SK-N-SH (cell line): Measurements from ENCODE around the gene CCDC121. TPM values are rescaled to one million over a fixed set of nuclear protein-coding genes. Genes with fewer than 3 reads are reported as not detected.

Experiments used
- CTCF ChIA-PET: fragments of 300-600, 350-600 bp; formaldehyde crosslinking; extraction: SDS; loops from one replicate; lab custom pipeline; 2021; lab: Yijun Ruan, JAX
- POLR2A ChIA-PET: fragments of 350-600 bp; sonication (Branson Sonifier 250); formaldehyde crosslinking; extraction: SDS; loops from one replicate; lab custom pipeline; 2020; ENCODE audit warnings: antibody characterized with exemption, inconsistent platforms; lab: Yijun Ruan, JAX
- DNase-seq: peaks from one replicate; pipeline ENCODE4 v3.0.0; 2012
- H2AFZ ChIP-seq: fragments of 200-600 bp; sonication (generic); 2 replicates; pipeline ENCODE4 v1.8.1; 2016; ENCODE audit warnings: antibody characterized with exemption, mild to moderate bottlenecking, low read depth
- H3F3A ChIP-seq: fragments of 200-600 bp; sonication (generic); replicated peaks from 2 replicates; pipeline ENCODE3; 2016; ENCODE audit warnings: antibody characterized with exemption, mild to moderate bottlenecking; ENCODE audit not compliant: insufficient read depth
- H3K27ac ChIP-seq, 2 experiments: fragments of 200-500 bp in 1 of 2; fragments of 200-600 bp in 1 of 2; sonication (Bioruptor generic) in 1 of 2; sonication (generic), shearing (Covaris generic) in 1 of 2; 2 replicates each; pipeline versions ENCODE4 v1.5.1 to v1.6.1; 2014 to 2016; ENCODE audit warnings: low read depth in 2 of 2, inconsistent platforms in 1 of 2, low read length in 1 of 2, mild to moderate bottlenecking in 1 of 2, mixed read lengths in 1 of 2
- H3K27me3 ChIP-seq: fragments of 200-600 bp; sonication (generic), shearing (Covaris generic); 2 replicates; pipeline ENCODE4 v1.6.1; 2016; ENCODE audit warnings: mixed run types; ENCODE audit not compliant: insufficient read depth
- H3K36me3 ChIP-seq, 2 experiments: fragments of 200-500 bp in 1 of 2; fragments of 200-600 bp in 1 of 2; sonication (Bioruptor generic) in 1 of 2; sonication (generic) in 1 of 2; replicated peaks in 1 of 2; 2 replicates each; pipeline versions ENCODE3 to v1.5.1; 2014 to 2016; ENCODE audit warnings: low read length in 1 of 2, mild to moderate bottlenecking in 1 of 2; ENCODE audit not compliant: insufficient read depth in 2 of 2, control insufficient read depth in 1 of 2
- H3K4me1 ChIP-seq, 2 experiments: fragments of 200-500 bp in 1 of 2; fragments of 200-600 bp in 1 of 2; sonication (Bioruptor generic) in 1 of 2; sonication (generic), shearing (Covaris generic) in 1 of 2; 2 replicates each; pipeline versions ENCODE4 v1.5.1 to v1.6.1; 2014 to 2016; ENCODE audit warnings: low read depth in 1 of 2, low read length in 1 of 2, mixed run types in 1 of 2; ENCODE audit not compliant: insufficient read depth in 2 of 2, control insufficient read depth in 1 of 2
- H3K4me2 ChIP-seq: fragments of 200-600 bp; sonication (generic), shearing (Covaris generic); 2 replicates; pipeline ENCODE4 v1.6.1; 2017; ENCODE audit warnings: mixed run types
- H3K4me3 ChIP-seq, 2 experiments: fragments of 200-500 bp in 1 of 2; fragments of 200-600 bp in 1 of 2; sonication (Bioruptor generic) in 1 of 2; sonication (generic), shearing (Covaris generic) in 1 of 2; 2 replicates each; pipeline versions ENCODE4 v1.5.1 to v1.8.1; 2014 to 2016; ENCODE audit warnings: low read depth in 2 of 2, inconsistent platforms in 1 of 2, low read length in 1 of 2, mild to moderate bottlenecking in 1 of 2, mixed read lengths in 1 of 2, moderate library complexity in 1 of 2
- H3K79me2 ChIP-seq: fragments of 200-600 bp; sonication (generic); 2 replicates; pipeline ENCODE4 v1.8.1; 2017; ENCODE audit warnings: mild to moderate bottlenecking; ENCODE audit not compliant: insufficient read depth
- H3K9ac ChIP-seq: fragments of 200-600 bp; sonication (generic); 2 replicates; pipeline ENCODE4 v1.6.1; 2017; ENCODE audit warnings: mixed run types
- H3K9me2 ChIP-seq: fragments of 200-600 bp; sonication (generic); 2 replicates; pipeline ENCODE4 v1.6.1; 2017; ENCODE audit warnings: mixed run types
- H3K9me3 ChIP-seq: fragments of 200-600 bp; sonication (generic); 2 replicates; pipeline ENCODE4 v1.6.1; 2017; ENCODE audit warnings: mixed run types, mild to moderate bottlenecking, moderate library complexity
- H4K20me1 ChIP-seq: fragments of 200-600 bp; sonication (generic); 2 replicates; pipeline ENCODE4 v1.6.1; 2017; ENCODE audit warnings: mild to moderate bottlenecking, mixed run types; ENCODE audit not compliant: insufficient read depth
- CHD2 ChIP-seq: fragments of 150-350 bp; IDR thresholded peaks from 2 replicates; pipeline ENCODE4 v1.6.1; 2018; ENCODE audit warnings: low read length; ENCODE audit not compliant: partially characterized antibody
- ELF1 ChIP-seq: IDR thresholded peaks from 2 replicates; pipeline ENCODE4 v1.4.0; 2012
- FOXJ3 ChIP-seq: sonication (generic); formaldehyde crosslinking; IDR thresholded peaks from 2 replicates; pipeline ENCODE4 v1.5.1; 2020; ENCODE audit warnings: mild to moderate bottlenecking, missing genetic modification reagents
- GABPA ChIP-seq: IDR thresholded peaks from 2 replicates; pipeline ENCODE4 v1.4.0; 2012; ENCODE audit warnings: low read depth, mild to moderate bottlenecking
- GATA2 ChIP-seq: sonication (generic); formaldehyde crosslinking; IDR thresholded peaks from 2 replicates; pipeline ENCODE4 v1.5.0; 2020; ENCODE audit warnings: mild to moderate bottlenecking, missing genetic modification reagents
- JUND ChIP-seq: IDR thresholded peaks from 2 replicates; pipeline ENCODE4 v1.4.0; 2012
- MEF2A ChIP-seq: IDR thresholded peaks from 2 replicates; pipeline ENCODE4 v1.4.0; 2012; ENCODE audit warnings: low read depth, borderline replicate concordance
- NRF1 ChIP-seq: IDR thresholded peaks from 2 replicates; pipeline ENCODE4 v1.6.1; 2012; ENCODE audit warnings: low read depth, mild to moderate bottlenecking, low read length
- SIN3A ChIP-seq: IDR thresholded peaks from 2 replicates; pipeline ENCODE4 v1.6.1; 2012; ENCODE audit warnings: low read depth, mild to moderate bottlenecking, low read length, moderate library complexity, borderline replicate concordance
- WGBS: methylation state at CpG from one replicate; pipeline ENCODE4 v1.1.6; 2017; ENCODE audit warnings: low lambda C conversion rate; 5-methylcytosine and 5-hydroxymethylcytosine counted together
- polyA plus RNA-seq, 3 experiments: library from polyadenylated mRNA; depleted of rRNA; stranded (reverse); fragments of >200 nt; gene quantifications; 2 replicates each; pipeline ENCODE4 v1.2.3, GENCODE V29; 2012
- TF ChIP-seq, protein P1 (sequence below): IDR thresholded peaks from 2 replicates; pipeline ENCODE4 v1.6.1; 2012; ENCODE audit warnings: mild to moderate bottlenecking, low read depth, low read length, moderate library complexity
- TF ChIP-seq, protein P2 (sequence below): fragments of 200-600 bp; sonication (generic); IDR thresholded peaks from 2 replicates; pipeline ENCODE4 v1.6.1; 2017; ENCODE audit warnings: antibody characterized with exemption, mild to moderate bottlenecking, moderate library complexity
- TF ChIP-seq, protein P3 (sequence below): IDR thresholded peaks from 2 replicates; pipeline ENCODE4 v1.4.0; 2012; ENCODE audit warnings: low read depth, borderline replicate concordance
- TF ChIP-seq, protein P4 (sequence below): IDR thresholded peaks from 2 replicates; pipeline ENCODE4; 2012

The CCDC121 gene
- polyA plus RNA-seq, 1 of the 3 experiments (the other 2 are of a cell fraction) = 2.3 TPM

DNA sequence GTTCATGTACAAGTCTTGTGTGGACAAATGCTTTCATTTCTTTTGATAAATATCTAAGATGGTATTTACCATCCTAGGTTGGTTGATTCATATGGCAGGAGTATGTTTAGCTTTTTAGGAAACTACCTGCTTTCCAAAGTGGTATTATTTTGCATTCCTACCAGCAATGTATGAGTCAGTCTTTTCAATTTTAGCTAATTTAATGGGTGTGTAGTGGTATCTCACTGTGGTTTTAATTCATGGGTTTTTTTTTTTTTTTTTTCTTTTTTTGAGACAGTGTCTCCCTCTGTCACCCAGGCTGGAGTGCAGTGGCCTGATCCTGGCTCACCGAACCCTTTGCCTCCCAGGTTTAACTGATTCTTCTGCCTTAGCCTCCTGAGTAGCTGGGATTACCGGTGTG, 41.8 kb downstream of the CCDC121 start (continued):
- TF ChIP-seq, protein P1, sequence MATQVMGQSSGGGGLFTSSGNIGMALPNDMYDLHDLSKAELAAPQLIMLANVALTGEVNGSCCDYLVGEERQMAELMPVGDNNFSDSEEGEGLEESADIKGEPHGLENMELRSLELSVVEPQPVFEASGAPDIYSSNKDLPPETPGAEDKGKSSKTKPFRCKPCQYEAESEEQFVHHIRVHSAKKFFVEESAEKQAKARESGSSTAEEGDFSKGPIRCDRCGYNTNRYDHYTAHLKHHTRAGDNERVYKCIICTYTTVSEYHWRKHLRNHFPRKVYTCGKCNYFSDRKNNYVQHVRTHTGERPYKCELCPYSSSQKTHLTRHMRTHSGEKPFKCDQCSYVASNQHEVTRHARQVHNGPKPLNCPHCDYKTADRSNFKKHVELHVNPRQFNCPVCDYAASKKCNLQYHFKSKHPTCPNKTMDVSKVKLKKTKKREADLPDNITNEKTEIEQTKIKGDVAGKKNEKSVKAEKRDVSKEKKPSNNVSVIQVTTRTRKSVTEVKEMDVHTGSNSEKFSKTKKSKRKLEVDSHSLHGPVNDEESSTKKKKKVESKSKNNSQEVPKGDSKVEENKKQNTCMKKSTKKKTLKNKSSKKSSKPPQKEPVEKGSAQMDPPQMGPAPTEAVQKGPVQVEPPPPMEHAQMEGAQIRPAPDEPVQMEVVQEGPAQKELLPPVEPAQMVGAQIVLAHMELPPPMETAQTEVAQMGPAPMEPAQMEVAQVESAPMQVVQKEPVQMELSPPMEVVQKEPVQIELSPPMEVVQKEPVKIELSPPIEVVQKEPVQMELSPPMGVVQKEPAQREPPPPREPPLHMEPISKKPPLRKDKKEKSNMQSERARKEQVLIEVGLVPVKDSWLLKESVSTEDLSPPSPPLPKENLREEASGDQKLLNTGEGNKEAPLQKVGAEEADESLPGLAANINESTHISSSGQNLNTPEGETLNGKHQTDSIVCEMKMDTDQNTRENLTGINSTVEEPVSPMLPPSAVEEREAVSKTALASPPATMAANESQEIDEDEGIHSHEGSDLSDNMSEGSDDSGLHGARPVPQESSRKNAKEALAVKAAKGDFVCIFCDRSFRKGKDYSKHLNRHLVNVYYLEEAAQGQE = no peak
- TF ChIP-seq NRF1 = no peak
- no peak for TF ChIP-seq CHD2
- no peak for TF ChIP-seq JUND
- TF ChIP-seq, protein P2, sequence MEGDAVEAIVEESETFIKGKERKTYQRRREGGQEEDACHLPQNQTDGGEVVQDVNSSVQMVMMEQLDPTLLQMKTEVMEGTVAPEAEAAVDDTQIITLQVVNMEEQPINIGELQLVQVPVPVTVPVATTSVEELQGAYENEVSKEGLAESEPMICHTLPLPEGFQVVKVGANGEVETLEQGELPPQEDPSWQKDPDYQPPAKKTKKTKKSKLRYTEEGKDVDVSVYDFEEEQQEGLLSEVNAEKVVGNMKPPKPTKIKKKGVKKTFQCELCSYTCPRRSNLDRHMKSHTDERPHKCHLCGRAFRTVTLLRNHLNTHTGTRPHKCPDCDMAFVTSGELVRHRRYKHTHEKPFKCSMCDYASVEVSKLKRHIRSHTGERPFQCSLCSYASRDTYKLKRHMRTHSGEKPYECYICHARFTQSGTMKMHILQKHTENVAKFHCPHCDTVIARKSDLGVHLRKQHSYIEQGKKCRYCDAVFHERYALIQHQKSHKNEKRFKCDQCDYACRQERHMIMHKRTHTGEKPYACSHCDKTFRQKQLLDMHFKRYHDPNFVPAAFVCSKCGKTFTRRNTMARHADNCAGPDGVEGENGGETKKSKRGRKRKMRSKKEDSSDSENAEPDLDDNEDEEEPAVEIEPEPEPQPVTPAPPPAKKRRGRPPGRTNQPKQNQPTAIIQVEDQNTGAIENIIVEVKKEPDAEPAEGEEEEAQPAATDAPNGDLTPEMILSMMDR = no peak
- no peak for TF ChIP-seq SIN3A
- no peak for TF ChIP-seq ELF1
- no peak for TF ChIP-seq GATA2 (CRISPR knock-in tag)
- no peak for TF ChIP-seq GABPA
- no peak for TF ChIP-seq FOXJ3 (CRISPR knock-in tag)
- TF ChIP-seq, protein P3, sequence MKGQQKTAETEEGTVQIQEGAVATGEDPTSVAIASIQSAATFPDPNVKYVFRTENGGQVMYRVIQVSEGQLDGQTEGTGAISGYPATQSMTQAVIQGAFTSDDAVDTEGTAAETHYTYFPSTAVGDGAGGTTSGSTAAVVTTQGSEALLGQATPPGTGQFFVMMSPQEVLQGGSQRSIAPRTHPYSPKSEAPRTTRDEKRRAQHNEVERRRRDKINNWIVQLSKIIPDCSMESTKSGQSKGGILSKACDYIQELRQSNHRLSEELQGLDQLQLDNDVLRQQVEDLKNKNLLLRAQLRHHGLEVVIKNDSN = no peak
- no peak for TF ChIP-seq MEF2A
- TF ChIP-seq, all 33 proteins: peak for 0

DNA sequence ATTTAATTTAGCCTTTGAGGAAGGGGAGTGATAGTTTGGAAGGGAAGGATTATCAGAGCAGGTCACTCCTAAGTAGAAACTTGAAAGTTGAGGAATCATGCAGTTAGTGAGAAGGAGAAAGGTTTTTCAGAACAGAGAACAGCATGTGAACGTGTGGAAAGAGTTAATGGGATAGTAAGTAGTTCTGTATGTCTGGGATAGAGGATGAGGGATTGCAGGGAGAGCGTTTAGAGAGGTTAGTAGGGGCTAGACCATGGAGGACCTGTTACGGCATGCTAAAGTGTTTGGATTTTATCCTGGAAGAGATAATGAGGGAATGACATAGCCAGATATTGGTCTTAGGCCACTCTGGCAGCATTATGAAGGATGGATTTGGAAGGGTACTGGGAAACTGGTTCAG, 44.2 kb downstream of the CCDC121 start:
- ChIA-PET CTCF (interaction anchor here (0.7 kb wide), 1 partner anchor 11 kb away, joined by 3 read pairs; no protein-coding TSS in a partner anchor), POLR2A (interaction anchor here (1.4 kb wide), 1 partner anchor 175 kb away, joined by 4 read pairs; the partner anchor contains the start of gene PPM1G)
- H3K9me2 ChIP-seq = no peaks in the 10 kb centered on the region
- H3K27ac ChIP-seq = no peak overlapping the region
- H3K9ac ChIP-seq = peak overlapping the region; percentile 73; the same call in 1 of the 2 replicates
- TF ChIP-seq, protein P4, sequence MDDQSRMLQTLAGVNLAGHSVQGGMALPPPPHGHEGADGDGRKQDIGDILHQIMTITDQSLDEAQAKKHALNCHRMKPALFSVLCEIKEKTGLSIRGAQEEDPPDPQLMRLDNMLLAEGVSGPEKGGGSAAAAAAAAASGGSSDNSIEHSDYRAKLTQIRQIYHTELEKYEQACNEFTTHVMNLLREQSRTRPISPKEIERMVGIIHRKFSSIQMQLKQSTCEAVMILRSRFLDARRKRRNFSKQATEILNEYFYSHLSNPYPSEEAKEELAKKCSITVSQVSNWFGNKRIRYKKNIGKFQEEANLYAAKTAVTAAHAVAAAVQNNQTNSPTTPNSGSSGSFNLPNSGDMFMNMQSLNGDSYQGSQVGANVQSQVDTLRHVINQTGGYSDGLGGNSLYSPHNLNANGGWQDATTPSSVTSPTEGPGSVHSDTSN = no peak
- TF ChIP-seq FOXJ3 (CRISPR knock-in tag) = no peak
- TF ChIP-seq SIN3A = no peak
- peak overlapping the region; percentile 89 for H3K4me3 ChIP-seq
- peaks cover 15% of the 10 kb centered on the region for H3F3A ChIP-seq
- peaks cover 66% of the 10 kb centered on the region for H3K79me2 ChIP-seq
- peaks cover 29% of the 10 kb centered on the region for H4K20me1 ChIP-seq
- no peak for DNase-seq
- no peaks in the 10 kb centered on the region for H3K27me3 ChIP-seq
- WGBS = 63% methylated on average over 3 of the region's 3 CpGs
- peaks cover 14% of the 10 kb centered on the region; the same call in 1 of the 2 replicates for H3K9me3 ChIP-seq
- peaks cover 0 to 17% of the 10 kb centered on the region in 2 experiments; a peak in 2 of 4 replicates for H3K4me1 ChIP-seq
- H3K36me3 ChIP-seq = peaks cover 6 to 14% of the 10 kb centered on the region in 2 experiments
- H2AFZ ChIP-seq = no peak overlapping the region
- H3K4me2 ChIP-seq = peak overlapping the region; percentile 94
